ENCODE data around the gene AMIGO1. TPM values are rescaled to one million over a fixed set of nuclear protein-coding genes. Genes with fewer than 3 reads are reported as not detected.

Gene AMIGO1
- total RNA-seq, 2 experiments from 2014 or later, result 1.8 to 2.0 TPM

DNA sequence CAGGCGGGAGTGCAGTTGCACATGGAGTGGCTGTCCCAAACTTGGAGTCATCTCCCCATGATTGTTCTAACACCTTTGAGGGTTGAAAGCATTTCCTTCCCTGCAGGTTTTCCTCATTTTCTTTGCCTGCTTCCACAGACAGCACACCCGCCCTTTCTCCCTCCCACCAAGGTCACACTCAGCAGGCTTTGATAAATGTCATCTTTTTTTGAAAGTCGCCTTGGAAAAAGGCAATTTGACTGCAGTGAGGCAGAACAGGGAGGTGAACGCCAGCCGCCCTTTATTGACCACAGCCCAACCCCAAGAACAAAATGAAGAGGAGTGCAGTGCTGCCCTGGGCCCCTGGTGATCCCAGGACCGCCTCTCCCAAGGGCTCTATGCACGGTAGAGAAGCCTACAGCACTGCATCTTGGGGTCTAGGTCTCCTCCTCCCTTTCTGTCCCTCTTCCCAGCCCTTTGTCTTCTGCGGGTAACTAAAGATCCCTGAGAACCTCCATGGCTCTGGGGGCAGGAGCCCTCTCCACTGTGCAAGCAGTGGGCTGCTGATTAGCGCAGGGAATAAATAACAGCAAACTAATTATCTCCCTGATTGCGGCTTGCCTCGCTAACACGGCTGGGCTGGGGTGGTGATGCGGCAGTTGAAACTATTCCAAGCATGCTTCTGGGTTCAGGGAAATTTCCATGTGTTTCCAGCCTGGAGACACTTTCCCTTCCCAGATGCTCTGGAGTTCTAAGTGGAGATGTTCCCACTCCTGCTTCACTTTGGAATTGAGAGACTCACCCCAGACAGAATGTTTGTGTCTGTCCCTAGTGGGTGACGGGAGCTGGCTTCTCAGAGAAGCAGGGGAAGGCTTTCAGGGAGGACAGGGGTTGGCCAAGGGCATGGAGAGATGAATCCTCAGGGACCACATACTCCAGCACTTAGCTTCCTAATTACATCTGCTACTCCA lies 11.8 kb upstream of the AMIGO1 start:
- no peaks in the 10 kb centered on the region for H3K27me3 Mint-ChIP-seq
- no peaks in the 10 kb centered on the region for H3K9me3 Mint-ChIP-seq (ENCODE audit: low read depth)
- POLR2A ChIA-PET, result no interaction called here

DNA sequence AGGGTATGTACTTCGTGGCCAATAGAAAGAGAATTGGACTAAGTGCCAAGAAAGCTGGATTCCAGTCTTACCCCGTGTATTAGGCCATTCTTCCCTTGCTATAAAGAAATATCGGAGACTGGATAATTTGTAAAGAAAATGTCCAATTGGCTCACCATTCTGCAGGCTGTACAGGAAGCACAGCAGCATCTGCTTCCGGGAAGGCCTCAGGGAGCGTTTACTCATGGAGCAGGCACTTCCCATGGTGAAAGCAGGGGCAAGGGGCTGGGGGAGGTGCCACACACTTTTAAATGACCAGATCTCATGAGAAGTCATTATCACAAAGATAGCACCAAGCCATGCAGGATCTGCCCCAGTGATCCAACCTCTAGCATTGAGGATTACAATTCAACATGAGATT lies 7.8 kb upstream of the AMIGO1 start:
- intact Hi-C loops (cut with DNase I, micrococcal nuclease), result no loop called here
- CTCF ChIA-PET, result interaction anchor here (0.8 to 21.0 kb wide), 3 partner anchors 13 to 18 kb away, joined by 3 to 354 read pairs (median 24); partner anchors contain the start of gene CYB561D1
- no peak for DNase-seq
- ATAC-seq, result no peak
- POLR2A ChIA-PET, result no interaction called here
- H3K36me3 Mint-ChIP-seq (ENCODE audit: low read depth), result no peaks in the 10 kb centered on the region
- no peaks in the 10 kb centered on the region for H3K27me3 Mint-ChIP-seq
- H3K4me3 Mint-ChIP-seq, result no peak overlapping the region
- H3K9me3 Mint-ChIP-seq (ENCODE audit: low read depth), result no peaks in the 10 kb centered on the region
- no peak overlapping the region for H3K27ac Mint-ChIP-seq
- no peaks in the 10 kb centered on the region for H3K4me1 Mint-ChIP-seq

More for the DNA sequence above, 11.8 kb upstream of the AMIGO1 start:
- intact Hi-C loops (cut with DNase I, micrococcal nuclease), result no loop called here
- no peaks in the 10 kb centered on the region for H3K36me3 Mint-ChIP-seq (ENCODE audit: low read depth)
- no peaks in the 10 kb centered on the region for H3K4me1 Mint-ChIP-seq
- no peak overlapping the region for H3K27ac Mint-ChIP-seq
- no peak overlapping the region for H3K4me3 Mint-ChIP-seq
- CTCF ChIA-PET, result interaction anchor here (0.5 to 21.9 kb wide), 6 partner anchors 9 to 61 kb away, joined by 3 to 864 read pairs (median 6); partner anchors contain the start of genes AMIGO1 and CYB561D1
- ATAC-seq (no peak), DNase-seq (no peak)

DNA sequence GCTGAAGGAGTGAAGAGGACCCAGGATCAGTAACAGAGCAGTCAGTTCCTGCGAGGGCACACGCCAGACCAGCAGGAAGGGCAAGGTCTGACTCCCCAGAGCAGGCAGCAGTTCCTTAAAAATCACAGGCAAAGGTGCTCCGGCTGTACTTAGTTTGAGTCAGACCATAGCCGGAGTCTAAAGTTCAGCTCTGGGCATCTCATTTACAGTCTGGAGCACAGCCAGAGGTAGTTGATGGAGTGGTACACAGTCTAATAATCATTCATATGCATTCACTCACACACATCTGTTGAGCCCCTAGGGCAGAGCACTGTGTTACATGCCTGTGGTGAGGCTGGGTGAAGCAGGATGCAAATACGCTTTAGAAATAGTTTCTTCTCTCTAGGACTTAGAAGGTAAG lies 7.3 kb upstream of the AMIGO1 start:
- intact Hi-C loops (cut with DNase I, micrococcal nuclease), result no loop called here
- Mint-ChIP-seq H3K9me3 (ENCODE audit: low read depth) (no peaks in the 10 kb centered on the region), H3K4me1 (no peaks in the 10 kb centered on the region), H3K36me3 (ENCODE audit: low read depth) (no peaks in the 10 kb centered on the region), H3K27me3 (no peaks in the 10 kb centered on the region), H3K4me3 (no peak overlapping the region), H3K27ac (no peak overlapping the region)
- ATAC-seq (no peak), DNase-seq (no peak)
- POLR2A ChIA-PET, result interaction anchor here (0.6 kb wide), 2 partner anchors 14 to 243 kb away, joined by 3 read pairs; no protein-coding TSS in a partner anchor
- CTCF ChIA-PET, result interaction anchor here (1.0 to 21.0 kb wide), 3 partner anchors 9 to 18 kb away, joined by 3 to 354 read pairs (median 29); partner anchors contain the start of gene CYB561D1

DNA sequence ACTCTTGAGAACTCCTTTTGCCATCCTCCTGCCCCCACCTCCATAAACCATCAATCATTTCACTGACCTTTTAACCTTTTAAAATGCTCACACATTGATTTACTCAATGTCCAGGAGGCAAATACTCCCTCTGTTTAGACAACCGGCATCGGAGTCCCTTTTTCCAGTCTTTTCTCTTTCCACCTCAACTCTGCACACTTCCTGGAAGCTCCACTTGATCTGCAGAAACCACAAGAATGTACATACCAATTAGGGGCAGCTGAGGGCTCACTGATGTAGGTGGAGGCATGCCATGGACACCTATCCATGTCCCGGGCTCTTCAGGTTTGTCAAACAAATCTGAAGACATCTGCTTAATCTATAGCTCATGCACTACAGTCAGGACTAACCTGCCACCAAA lies 5.3 kb upstream of the AMIGO1 start:
- intact Hi-C loops (cut with DNase I, micrococcal nuclease), result no loop called here
- no peaks in the 10 kb centered on the region for H3K27me3 Mint-ChIP-seq
- H3K4me3 Mint-ChIP-seq, result no peak overlapping the region
- DNase-seq (no peak), ATAC-seq (no peak)
- ChIA-PET POLR2A (no interaction called here), CTCF (interaction anchor here (0.5 to 21.0 kb wide), 7 partner anchors 10 to 71 kb away, joined by 3 to 354 read pairs (median 5); partner anchors contain the start of genes ATXN7L2 and CYB561D1)
- H3K9me3 Mint-ChIP-seq (ENCODE audit: low read depth), result no peaks in the 10 kb centered on the region
- H3K27ac Mint-ChIP-seq, result no peak overlapping the region
- no peaks in the 10 kb centered on the region for H3K36me3 Mint-ChIP-seq (ENCODE audit: low read depth)
- H3K4me1 Mint-ChIP-seq, result peaks cover 17% of the 10 kb centered on the region

DNA sequence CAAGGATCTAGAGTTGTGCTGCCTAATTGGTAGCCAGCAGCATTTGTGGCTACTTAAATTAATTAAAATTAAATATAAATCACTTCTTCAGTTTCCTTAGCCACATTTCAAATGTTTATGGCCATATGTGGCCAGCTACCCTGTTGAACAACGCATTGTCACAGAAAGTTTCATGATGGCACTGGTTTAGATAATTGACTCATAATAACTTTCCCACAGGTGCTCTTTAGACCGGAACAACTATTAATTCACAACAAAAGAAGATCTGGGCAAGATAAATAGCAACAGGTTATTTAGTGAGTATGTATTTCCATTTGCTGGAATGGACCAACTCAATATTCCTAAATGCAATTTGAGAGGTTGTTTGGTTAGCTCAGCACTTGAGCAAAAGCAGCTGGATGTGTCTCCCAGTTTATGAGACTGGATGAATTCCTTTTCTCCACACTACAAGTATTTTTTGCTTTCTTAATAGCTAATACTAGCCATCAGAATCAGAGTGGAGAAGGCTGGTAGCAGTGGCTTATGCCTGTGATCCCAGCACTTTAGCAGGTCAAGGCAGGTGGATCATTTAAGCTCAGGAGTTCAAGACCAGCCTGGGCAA lies 3.7 kb upstream of the AMIGO1 start:
- ATAC-seq, result no peak
- no peak overlapping the region for H3K4me3 Mint-ChIP-seq
- H3K9me3 Mint-ChIP-seq (ENCODE audit: low read depth), result no peaks in the 10 kb centered on the region
- intact Hi-C loops (cut with DNase I, micrococcal nuclease), result no loop called here
- H3K4me1 Mint-ChIP-seq, result peaks cover 29% of the 10 kb centered on the region
- peaks cover 5% of the 10 kb centered on the region for H3K36me3 Mint-ChIP-seq (ENCODE audit: low read depth)
- H3K27me3 Mint-ChIP-seq, result no peaks in the 10 kb centered on the region
- no peak for DNase-seq
- no peak overlapping the region for H3K27ac Mint-ChIP-seq
- POLR2A ChIA-PET, result no interaction called here
- CTCF ChIA-PET, result interaction anchor here (0.8 to 26.9 kb wide), 4 partner anchors 14 to 413 kb away, joined by 3 to 864 read pairs (median 178); partner anchors contain the start of genes CYB561D1 and GPR61

DNA sequence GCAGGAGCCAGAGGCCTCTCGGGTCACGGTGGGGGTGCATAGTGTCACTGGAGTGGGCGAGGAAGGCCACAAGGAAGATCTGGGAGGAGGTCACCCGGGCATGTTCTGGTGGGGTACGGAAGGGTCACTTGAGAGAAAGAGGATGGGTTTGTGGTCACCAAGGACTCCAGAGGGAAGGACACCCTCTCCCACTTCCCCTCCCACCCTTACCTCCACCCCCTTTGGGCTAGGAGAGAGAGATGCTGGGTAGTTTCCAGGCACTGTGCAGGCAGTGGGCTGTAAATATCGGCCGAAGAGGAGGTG lies 703 bp downstream of the AMIGO1 start:
- intact Hi-C loops (cut with DNase I, micrococcal nuclease), result loop anchor here in 1 of 2 experiments (1.0 to 5.0 kb wide), 3 partner anchors 15 to 547 kb away; partner anchors contain the start of genes ATXN7L2, CLCC1 and CYB561D1
- DNase-seq, result no peak
- H3K36me3 Mint-ChIP-seq (ENCODE audit: low read depth), result peaks cover 14% of the 10 kb centered on the region
- no peaks in the 10 kb centered on the region for H3K27me3 Mint-ChIP-seq
- CTCF ChIA-PET, result interaction anchor here (0.6 to 26.9 kb wide), 6 partner anchors 2 to 263 kb away, joined by 3 to 864 read pairs (median 179); partner anchors contain the start of genes AMIGO1, CYB561D1 and GPR61
- H3K9me3 Mint-ChIP-seq (ENCODE audit: low read depth), result no peaks in the 10 kb centered on the region
- H3K4me3 Mint-ChIP-seq, result peak overlapping the region; percentile 77
- peak overlapping the region; percentile 59 for H3K27ac Mint-ChIP-seq
- POLR2A ChIA-PET, result interaction anchor here (0.9 to 1.6 kb wide), 2 partner anchors 11 to 12 kb away, joined by 3 to 5 read pairs; no protein-coding TSS in a partner anchor
- H3K4me1 Mint-ChIP-seq, result peaks cover 64% of the 10 kb centered on the region
- ATAC-seq, result no peak

DNA sequence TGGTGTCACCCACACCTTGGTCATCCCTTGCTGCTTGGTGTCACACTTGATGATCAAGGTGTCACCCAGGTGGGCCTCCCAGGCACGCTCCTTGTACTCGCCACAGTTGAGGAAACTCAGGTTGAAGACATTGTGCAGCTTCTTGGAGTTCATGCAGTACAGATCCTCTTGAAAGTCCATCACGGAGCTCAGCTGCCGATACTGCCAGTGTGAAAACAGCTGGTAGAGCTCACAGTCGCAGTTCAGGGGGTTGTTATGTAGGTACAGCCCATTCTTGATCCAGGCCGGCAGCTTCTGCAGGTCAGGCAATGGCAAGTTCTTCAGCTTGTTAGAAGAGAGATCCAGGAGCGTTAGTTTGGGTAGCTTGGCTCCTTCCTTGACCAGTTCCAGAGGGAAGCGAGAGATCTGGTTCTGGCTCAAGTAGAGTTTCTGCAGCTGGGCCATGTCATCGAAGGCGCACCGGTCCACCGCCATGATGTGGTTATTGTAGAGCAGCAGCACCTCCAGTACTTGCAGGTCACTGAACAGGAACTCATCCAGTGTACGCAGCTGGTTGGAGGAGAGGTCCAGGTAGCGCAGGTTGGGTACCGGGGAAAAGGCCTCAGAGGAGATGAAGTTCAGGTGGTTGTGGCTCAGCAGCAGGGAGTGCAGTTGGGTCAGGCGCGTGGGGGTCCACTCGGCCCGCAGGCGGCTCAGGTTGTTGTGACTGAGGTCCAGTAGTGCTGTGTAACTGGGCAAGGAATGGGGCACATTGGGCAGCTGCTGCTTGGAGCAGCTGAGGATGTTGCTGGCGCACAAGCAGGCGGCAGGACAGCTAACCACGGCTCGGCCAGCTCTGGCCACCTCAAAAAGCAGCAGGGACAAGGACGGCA lies 1.3 kb downstream of the AMIGO1 start:
- ChIA-PET POLR2A (interaction anchor here (0.9 to 1.6 kb wide), 2 partner anchors 10 to 11 kb away, joined by 3 to 5 read pairs; no protein-coding TSS in a partner anchor), CTCF (interaction anchor here (0.5 to 26.9 kb wide), 9 partner anchors 2 to 458 kb away, joined by 3 to 864 read pairs (median 4); partner anchors contain the start of genes AMIGO1, ATXN7L2, CYB561D1 and GPR61)
- peak overlapping the region; percentile 59 for H3K27ac Mint-ChIP-seq
- intact Hi-C loops (cut with DNase I, micrococcal nuclease), result loop anchor here in 1 of 2 experiments (5.0 kb wide), 1 partner anchor 546 kb away; the partner anchor contains the start of gene CLCC1
- H3K9me3 Mint-ChIP-seq (ENCODE audit: low read depth), result no peaks in the 10 kb centered on the region
- no peaks in the 10 kb centered on the region for H3K27me3 Mint-ChIP-seq
- H3K4me1 Mint-ChIP-seq, result peaks cover 69% of the 10 kb centered on the region
- DNase-seq, result no peak
- ATAC-seq, result no peak
- peaks cover 14% of the 10 kb centered on the region for H3K36me3 Mint-ChIP-seq (ENCODE audit: low read depth)
- peak overlapping the region; percentile 77 for H3K4me3 Mint-ChIP-seq

DNA sequence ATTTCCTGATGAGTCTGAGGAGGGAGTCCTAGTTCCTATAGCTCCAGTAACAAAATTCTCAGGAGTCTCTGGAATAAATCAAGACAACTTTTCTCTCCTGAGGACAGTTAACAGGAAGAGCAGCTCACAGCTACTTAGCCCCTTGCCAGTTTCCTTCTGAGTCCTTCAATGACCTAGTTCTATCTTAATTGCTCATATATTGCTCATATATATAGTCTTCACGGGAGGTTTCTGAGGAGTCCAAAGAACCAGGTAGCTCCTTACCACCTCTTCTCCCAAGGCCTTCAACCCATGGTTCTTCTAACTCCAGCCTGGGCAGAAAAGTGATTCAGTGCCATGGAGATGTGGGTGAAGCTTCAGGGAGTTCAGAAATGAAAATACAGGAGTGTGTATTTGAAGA lies 4.6 kb downstream of the AMIGO1 start:
- H3K27ac Mint-ChIP-seq, result peak overlapping the region; percentile 79
- ChIA-PET POLR2A (interaction anchor here (1.1 to 1.2 kb wide), 2 partner anchors 27 to 44 kb away, joined by 4 read pairs; partner anchors contain the start of gene GNAI3), CTCF (interaction anchor here (0.6 to 26.9 kb wide), 8 partner anchors 5 to 481 kb away, joined by 3 to 864 read pairs (median 6); partner anchors contain the start of genes AMIGO1, CYB561D1 and GPR61)
- intact Hi-C loops (cut with DNase I, micrococcal nuclease), result loop anchor here in 1 of 2 experiments (5.0 kb wide), 1 partner anchor 543 kb away; the partner anchor contains the start of gene CLCC1
- no peaks in the 10 kb centered on the region for H3K27me3 Mint-ChIP-seq
- no peaks in the 10 kb centered on the region for H3K9me3 Mint-ChIP-seq (ENCODE audit: low read depth)
- DNase-seq, result no peak
- peaks cover 86% of the 10 kb centered on the region for H3K4me1 Mint-ChIP-seq
- no peak overlapping the region for H3K4me3 Mint-ChIP-seq
- peaks cover 14% of the 10 kb centered on the region for H3K36me3 Mint-ChIP-seq (ENCODE audit: low read depth)
- ATAC-seq, result peak; percentile 62

DNA sequence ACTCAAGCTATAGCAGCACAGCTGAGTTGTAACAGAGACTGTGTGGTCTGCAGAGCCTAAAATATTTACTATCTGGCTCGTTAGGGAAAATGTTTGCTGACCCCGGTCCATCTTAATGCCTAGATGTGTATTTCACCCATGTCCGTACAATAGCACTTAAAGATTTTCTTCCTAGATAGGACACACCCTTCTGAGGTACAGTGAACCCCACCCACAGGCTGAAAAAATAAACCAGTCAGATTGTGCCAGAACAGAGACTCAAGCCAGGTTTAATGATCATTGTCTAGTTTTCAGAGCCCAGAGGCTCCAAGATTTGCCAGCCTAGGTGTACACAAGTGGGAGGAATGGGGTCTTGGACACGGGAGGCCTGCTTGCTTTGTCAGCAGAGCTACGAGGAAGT lies 5.6 kb downstream of the AMIGO1 start:
- ChIA-PET CTCF (interaction anchor here (0.6 to 26.9 kb wide), 7 partner anchors 5 to 240 kb away, joined by 3 to 864 read pairs (median 16); partner anchors contain the start of genes AMIGO1, ATXN7L2, CYB561D1 and GPR61), POLR2A (no interaction called here)
- ATAC-seq (no peak), DNase-seq (no peak)
- H3K27ac Mint-ChIP-seq, result peak overlapping the region; percentile 64
- no peaks in the 10 kb centered on the region for H3K9me3 Mint-ChIP-seq (ENCODE audit: low read depth)
- no peak overlapping the region for H3K4me3 Mint-ChIP-seq
- H3K4me1 Mint-ChIP-seq, result peaks cover 90% of the 10 kb centered on the region
- peaks cover 15% of the 10 kb centered on the region for H3K36me3 Mint-ChIP-seq (ENCODE audit: low read depth)
- H3K27me3 Mint-ChIP-seq, result no peaks in the 10 kb centered on the region
- intact Hi-C loops (cut with DNase I, micrococcal nuclease), result no loop called here

DNA sequence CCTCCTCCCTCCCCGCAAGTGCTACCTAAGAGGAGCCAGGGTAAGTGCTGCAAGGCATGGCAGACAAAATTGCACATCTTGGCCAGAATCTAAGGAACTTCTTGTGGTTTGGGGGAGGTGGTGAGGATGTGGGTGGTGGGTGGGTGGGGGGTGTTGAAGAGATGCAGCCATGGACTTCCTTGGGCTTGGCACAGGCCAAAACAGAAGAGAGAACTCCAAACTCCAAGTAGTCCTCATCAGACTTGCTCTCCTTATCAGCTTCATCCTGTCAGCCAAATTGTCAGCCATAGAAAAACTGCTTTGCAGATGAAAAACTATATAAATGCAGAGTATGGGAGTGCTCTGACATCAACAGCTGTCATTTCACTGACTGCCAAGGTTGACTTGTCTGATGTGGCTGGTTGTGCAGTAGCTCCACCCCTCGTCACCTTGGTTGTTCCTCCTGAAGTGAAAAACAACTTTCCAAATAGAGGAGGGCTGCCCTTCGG lies 7.1 kb downstream of the AMIGO1 start:
- ChIA-PET CTCF (interaction anchor here (0.6 to 26.9 kb wide), 8 partner anchors 3 to 221 kb away, joined by 3 to 864 read pairs (median 13); partner anchors contain the start of genes AMIGO1, ATXN7L2, CYB561D1 and GNAI3), POLR2A (no interaction called here)
- DNase-seq (peak; percentile 55), ATAC-seq (peak; percentile 57)
- H3K27ac Mint-ChIP-seq, result peak overlapping the region; percentile 67
- peaks cover 94% of the 10 kb centered on the region for H3K4me1 Mint-ChIP-seq
- H3K9me3 Mint-ChIP-seq (ENCODE audit: low read depth), result no peaks in the 10 kb centered on the region
- H3K36me3 Mint-ChIP-seq (ENCODE audit: low read depth), result peaks cover 5% of the 10 kb centered on the region
- intact Hi-C loops (cut with DNase I, micrococcal nuclease), result no loop called here
- H3K4me3 Mint-ChIP-seq, result no peak overlapping the region
- H3K27me3 Mint-ChIP-seq, result no peaks in the 10 kb centered on the region
